Measurements from ENCODE around the gene SYT10. TPM values are rescaled to one million over a fixed set of nuclear protein-coding genes. Genes with fewer than 3 reads are reported as not detected.

SYT10 gene, protein sequence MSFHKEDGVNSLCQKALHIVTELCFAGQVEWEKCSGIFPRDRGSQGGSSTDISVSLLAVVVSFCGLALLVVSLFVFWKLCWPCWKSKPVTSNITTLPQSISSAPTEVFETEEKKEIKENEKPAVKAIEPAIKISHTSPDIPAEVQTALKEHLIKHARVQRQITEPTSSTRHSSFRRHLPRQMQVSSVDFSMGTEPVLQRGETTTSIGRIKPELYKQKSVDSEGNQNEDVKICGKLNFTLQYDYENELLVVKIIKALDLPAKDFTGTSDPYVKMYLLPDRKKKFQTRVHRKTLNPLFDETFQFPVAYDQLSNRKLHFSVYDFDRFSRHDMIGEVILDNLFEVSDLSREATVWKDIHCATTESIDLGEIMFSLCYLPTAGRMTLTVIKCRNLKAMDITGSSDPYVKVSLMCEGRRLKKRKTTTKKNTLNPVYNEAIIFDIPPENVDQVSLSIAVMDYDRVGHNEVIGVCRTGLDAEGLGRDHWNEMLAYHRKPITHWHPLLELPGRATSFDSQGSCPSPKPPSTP
- not detected in 5 replicates for total RNA-seq (2022; extraction: Qiagen RNA extraction; ENCODE audit: low read depth)

DNA sequence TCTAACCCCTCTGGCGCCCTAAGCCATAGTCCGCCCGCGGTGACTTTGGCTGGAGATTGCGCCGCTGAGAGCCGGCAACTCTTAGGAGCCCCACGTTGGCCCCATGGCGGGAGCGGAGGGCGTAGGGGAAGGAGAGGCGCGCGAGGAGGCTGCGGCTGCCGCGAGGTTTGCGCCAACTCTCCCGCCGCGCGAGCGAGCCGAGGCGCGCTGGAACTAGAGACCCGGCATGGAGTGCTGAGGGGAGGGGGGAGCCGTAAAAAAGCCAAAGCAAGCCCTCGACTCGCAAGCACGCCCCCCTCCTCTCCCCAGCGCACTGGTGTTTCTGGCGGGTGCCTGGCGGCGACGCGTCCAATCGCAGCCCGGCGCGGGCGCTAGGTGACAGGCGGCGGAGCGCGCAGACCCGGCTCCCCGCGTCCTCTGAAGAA, at the start of gene SYT10:
TSS of gene SYT10 (minus strand) at position 233 of the 425 bp plus-strand sequence. CDS start 297 bp downstream, outside the sequence.

